ENCODE data around the gene ATP1B1. TPM values are rescaled to one million over a fixed set of nuclear protein-coding genes. Genes with fewer than 3 reads are reported as not detected.
A peak's percentile ranks its signal among the peaks of the same experiment; 100 is the strongest.

The ATP1B1 gene
- 111 TPM for polyA plus RNA-seq (2012; ENCODE audit: insufficient read depth, insufficient read length, low read depth)

DNA sequence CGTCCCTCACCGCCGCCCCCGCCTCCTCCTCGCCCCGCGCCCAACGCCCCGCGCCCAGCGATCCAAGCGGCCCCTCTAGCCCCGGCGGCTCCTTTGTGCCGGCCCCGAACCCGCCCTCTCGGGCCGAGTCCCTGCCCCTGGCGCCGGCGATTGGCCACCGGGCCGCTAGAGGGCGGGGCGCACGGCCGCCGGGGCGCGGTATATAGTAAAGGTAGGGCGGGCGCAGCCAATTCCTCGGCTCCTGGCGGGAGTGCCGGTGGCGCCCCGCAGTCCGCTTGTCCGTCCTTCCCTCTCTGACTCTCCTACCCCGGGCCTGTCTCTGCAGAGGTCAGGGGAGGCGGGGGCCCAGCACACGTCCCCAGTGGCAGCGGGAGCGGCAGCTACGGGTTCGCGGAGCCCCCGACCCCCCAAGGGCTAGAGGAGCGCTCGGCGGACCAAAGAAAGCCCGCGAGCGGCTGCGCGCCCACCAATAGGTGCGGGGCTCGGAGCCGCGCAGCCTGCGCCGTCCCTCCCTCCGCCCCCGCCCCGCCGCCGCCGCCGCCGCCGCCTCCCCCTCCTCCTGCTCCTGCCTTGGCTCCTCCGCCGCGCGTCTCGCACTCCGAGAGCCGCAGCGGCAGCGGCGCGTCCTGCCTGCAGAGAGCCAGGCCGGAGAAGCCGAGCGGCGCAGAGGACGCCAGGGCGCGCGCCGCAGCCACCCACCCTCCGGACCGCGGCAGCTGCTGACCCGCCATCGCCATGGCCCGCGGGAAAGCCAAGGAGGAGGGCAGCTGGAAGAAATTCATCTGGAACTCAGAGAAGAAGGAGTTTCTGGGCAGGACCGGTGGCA, at the start of gene ATP1B1:
Gene ATP1B1, plus strand, starts transcription at position 596 of the 826 bp plus-strand sequence. Its CDS starts 140 bp downstream, at position 736.
- TF ChIP-seq, protein P1, sequence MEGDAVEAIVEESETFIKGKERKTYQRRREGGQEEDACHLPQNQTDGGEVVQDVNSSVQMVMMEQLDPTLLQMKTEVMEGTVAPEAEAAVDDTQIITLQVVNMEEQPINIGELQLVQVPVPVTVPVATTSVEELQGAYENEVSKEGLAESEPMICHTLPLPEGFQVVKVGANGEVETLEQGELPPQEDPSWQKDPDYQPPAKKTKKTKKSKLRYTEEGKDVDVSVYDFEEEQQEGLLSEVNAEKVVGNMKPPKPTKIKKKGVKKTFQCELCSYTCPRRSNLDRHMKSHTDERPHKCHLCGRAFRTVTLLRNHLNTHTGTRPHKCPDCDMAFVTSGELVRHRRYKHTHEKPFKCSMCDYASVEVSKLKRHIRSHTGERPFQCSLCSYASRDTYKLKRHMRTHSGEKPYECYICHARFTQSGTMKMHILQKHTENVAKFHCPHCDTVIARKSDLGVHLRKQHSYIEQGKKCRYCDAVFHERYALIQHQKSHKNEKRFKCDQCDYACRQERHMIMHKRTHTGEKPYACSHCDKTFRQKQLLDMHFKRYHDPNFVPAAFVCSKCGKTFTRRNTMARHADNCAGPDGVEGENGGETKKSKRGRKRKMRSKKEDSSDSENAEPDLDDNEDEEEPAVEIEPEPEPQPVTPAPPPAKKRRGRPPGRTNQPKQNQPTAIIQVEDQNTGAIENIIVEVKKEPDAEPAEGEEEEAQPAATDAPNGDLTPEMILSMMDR (IDR thresholded peaks at IDR 0.05; ENCODE audit: low read depth, low read length): peak; percentile 19; the same call in 1 of the 2 replicates
- H3K9me3 ChIP-seq: no peaks in the 10 kb centered on the region
- peak; percentile 95 for DNase-seq
- H3K4me3 ChIP-seq (ENCODE audit: low read depth, low read length): peak within 1 kb of the TSS; percentile 100
- H3K27me3 ChIP-seq: no peaks in the 10 kb centered on the region
- H3K4me1 ChIP-seq: peaks cover 19% of the 10 kb centered on the region
- peaks cover 24% of the 10 kb centered on the region for H3K36me3 ChIP-seq

DNA sequence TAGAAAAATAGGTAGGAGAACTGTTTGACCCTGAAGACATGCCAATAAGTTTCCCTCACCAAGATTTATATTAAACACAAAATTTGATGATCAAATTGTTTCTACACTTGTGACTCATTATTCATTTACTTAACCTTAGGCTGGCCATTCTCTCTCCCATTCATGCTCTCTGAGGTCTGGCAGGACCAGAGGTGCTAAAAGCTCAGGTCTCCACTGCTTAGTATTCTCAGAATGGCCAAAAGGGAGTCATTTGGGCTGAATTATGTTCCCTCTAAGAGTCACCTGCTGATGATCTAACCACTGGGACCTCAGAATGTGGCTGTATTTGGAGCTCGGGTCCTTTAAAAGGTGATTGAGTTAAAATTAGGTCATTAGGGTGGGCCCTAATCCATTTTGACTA, 47.1 kb upstream of the ATP1B1 start:
- no peaks in the 10 kb centered on the region for H3K4me1 ChIP-seq
- H3K27me3 ChIP-seq: no peaks in the 10 kb centered on the region
- no peak for DNase-seq
- H3K4me3 ChIP-seq (ENCODE audit: low read depth, low read length): no peak overlapping the region
- no peaks in the 10 kb centered on the region for H3K36me3 ChIP-seq
- TF ChIP-seq, protein P1 (IDR thresholded peaks at IDR 0.05; ENCODE audit: low read depth, low read length): no peak
- no peaks in the 10 kb centered on the region for H3K9me3 ChIP-seq

DNA sequence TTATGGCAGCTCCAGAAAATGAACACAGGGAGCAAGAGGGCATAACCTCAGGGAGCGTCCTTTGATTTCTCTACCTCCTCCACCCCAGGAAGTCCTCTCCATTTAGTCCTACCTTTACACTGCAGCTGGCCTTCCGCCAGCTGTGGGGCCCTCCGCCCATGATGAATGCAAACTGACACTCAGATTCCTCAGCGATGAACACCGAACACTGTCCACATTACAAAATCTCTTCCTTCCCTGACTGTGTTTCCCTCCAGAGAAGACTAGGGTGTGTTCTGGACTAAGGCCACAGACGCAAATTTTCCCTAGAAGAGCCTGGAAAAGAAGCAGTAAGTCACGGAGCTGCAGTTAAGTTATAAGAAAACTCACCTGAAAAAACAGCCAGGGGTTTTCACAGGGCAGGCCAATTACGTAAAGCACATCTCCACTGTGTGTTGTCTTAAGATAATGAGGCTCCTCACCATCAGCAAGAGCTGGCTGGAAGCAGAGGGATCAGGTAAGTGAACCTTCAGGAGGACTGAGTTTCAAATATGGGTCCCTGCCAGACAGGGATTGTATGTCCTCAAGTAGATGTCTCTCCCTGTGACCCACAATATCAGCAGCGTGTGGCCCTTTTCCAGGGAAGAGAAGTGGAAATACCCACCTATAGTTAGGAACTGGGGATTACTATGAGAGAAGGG, 46.3 kb upstream of the ATP1B1 start:
- TF ChIP-seq, protein P1 (IDR thresholded peaks at IDR 0.05; ENCODE audit: low read depth, low read length): no peak
- DNase-seq: no peak

DNA sequence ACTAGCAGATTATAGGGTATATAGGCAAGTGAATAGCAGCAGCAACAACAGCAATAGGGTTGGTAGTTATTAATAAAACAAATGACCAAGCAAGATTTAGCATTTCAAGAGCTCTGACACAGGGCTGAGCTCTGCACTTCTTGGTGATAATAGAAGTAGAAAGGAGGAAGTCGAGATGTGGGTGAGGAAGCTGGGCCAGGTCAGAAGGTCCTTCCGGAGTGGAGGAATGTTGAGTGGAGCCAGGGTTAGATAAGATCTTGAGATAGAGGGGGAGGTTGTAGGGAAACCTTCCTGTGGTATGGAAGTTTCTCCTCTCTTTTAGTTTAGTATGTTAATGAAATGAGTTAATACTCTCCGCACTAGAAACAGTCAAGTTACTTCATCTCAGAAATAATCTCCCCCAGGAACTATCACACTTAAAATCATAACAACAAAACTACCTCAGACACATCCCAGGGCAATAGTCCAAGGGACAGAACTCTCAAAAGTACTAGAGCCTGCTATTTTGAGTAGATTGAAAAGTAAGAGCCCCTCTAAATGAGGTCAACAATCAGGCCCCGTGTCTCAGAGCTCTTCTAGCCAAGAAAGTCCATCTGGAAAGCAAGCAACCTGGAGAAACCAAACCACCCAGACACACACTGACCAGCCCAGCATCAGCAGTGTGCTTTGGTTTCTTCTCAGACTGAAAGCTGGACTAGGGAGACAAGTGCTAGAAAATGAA, 45.4 kb upstream of the ATP1B1 start:
- H3K4me1 ChIP-seq: no peaks in the 10 kb centered on the region
- H3K4me3 ChIP-seq (ENCODE audit: low read depth, low read length): no peak overlapping the region
- no peaks in the 10 kb centered on the region for H3K27me3 ChIP-seq
- TF ChIP-seq, protein P1 (IDR thresholded peaks at IDR 0.05; ENCODE audit: low read depth, low read length): no peak
- no peaks in the 10 kb centered on the region for H3K36me3 ChIP-seq
- no peak for DNase-seq
- no peaks in the 10 kb centered on the region for H3K9me3 ChIP-seq

More for the DNA sequence above, 46.3 kb upstream of the ATP1B1 start:
- Histone ChIP-seq H3K9me3 (no peaks in the 10 kb centered on the region), H3K36me3 (no peaks in the 10 kb centered on the region), H3K27me3 (no peaks in the 10 kb centered on the region), H3K4me1 (no peaks in the 10 kb centered on the region), H3K4me3 (ENCODE audit: low read depth, low read length) (no peak overlapping the region)

DNA sequence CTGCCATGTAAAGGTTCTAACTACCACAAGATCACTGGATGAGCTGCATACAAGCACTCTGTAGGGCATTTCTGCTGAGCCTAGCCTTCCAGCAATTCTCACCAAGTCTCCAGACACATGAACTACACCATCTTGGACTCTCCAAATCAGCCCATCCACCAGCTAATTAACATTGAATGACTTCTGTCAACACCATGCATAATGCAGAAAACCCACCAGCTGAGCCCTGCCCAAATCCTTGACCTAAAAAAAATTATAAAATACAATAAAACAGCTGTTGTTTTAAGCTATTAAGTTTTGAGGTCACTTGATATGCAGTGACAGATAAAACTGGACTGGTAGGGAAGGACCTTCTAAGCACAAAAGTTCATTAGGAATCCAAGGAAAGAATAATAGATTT, 44.3 kb upstream of the ATP1B1 start:
- TF ChIP-seq, protein P1 (IDR thresholded peaks at IDR 0.05; ENCODE audit: low read depth, low read length): no peak
- Histone ChIP-seq H3K9me3 (no peaks in the 10 kb centered on the region), H3K27me3 (no peaks in the 10 kb centered on the region), H3K36me3 (no peaks in the 10 kb centered on the region), H3K4me1 (no peaks in the 10 kb centered on the region), H3K4me3 (ENCODE audit: low read depth, low read length) (no peak overlapping the region)
- no peak for DNase-seq

All from BE2C (cell line).